NCI-H510A treated with DMSO at 0.1 percent for 48 hours (cell line): ENCODE data around the gene GPER1.
"Not testable (repeated sequence)": the region's sequence is repeated elsewhere in the genome, so short reads cannot be mapped to it uniquely, and the experiment has no call there.

Experiments used
- DNase-seq: peaks from one replicate; lab custom pipeline; 2025; lab: John Stamatoyannopoulos, UW

Gene GPER1

DNA sequence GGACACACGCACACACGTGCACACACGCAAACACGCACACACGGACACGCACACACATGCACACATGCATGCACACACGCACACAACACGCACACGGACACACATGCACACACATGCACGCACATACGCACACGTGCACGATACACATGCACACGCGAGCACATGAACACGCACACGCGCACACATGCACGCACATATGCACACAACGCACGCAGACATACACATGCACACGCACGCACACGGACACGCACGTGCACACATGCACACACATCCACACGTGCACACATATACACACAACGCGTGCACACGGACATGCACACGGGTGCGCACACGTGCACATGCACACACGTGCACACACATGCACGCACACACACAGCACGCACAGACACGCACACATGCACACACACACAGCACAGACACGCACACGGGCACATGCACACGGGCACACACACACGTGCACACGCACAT lies 17.3 kb upstream of the GPER1 start:
- DNase-seq, result no peak

DNA sequence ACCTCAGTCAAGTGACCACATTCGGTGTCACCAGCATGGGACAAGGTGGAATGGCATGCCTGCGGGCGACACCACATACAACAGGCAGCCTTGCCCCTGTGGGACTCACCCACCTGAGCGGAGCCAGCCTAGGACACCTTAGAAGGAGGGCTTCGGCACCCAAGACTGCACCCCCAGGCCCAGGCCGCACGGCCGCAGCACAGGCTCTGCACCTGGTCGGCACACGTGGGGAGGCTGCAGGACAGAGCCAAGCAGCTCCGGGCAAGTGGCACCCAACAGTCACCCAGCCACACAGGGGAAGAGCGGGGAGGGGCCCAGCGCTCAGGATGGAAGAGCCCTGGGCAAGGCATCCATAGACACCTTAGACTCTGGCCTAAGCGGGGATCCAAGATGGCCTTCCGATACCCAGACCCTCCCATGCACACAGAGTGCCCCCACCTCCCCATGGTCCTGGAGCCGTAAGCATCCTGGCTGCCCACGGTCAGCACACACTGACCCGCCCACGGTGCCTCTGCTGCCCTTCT lies 16.1 kb upstream of the GPER1 start:
- DNase-seq, result no peak

DNA sequence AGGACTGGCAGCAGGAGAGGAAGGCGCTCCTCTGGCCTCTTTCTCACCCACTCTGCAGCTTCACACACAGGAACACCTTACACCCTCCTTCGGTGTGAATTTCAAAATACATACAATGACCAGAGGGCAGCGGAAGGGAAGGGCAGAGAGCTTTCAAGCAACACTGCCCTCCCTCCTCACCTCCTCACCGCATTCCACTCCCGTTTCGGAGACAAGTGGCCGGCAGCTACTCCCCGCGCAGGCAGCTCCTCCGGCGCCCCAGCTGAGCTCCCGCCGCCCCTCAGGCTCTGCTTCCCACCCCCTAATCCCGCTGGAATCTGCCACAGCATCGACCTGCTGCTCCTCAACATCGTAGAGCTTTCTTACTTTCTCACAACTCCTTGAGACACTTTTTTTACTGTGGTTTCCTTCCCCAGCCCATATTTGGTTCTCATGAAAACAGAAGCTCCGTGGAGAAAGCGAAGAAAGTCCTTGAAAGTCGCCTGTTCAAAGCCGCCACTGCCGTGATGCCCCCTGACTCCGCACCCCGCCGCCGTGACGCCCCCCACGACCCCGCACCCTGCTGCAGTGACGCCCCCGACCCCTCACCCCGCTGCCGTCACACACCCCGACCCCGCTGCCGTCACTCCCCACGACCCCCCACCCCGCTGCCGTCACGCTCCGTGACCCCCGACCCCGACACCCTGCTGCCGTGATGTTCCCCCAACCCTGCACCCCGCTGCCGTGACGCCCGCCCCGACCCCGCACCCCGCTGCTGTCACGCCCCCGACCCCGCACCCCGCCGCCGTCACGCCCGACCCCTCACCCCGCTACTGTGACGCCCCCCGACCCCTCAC lies 14.6 kb upstream of the GPER1 start:
- DNase-seq, result no peak

- DNase-seq, result not testable (repeated sequence)
These were observed 13.9 kb upstream of the GPER1 start for GRCh38 chr7:1074018-1074417.

GRCh38 chr7:1074593-1075431 lies 13.1 kb upstream of the GPER1 start:
- no peak for DNase-seq

DNA sequence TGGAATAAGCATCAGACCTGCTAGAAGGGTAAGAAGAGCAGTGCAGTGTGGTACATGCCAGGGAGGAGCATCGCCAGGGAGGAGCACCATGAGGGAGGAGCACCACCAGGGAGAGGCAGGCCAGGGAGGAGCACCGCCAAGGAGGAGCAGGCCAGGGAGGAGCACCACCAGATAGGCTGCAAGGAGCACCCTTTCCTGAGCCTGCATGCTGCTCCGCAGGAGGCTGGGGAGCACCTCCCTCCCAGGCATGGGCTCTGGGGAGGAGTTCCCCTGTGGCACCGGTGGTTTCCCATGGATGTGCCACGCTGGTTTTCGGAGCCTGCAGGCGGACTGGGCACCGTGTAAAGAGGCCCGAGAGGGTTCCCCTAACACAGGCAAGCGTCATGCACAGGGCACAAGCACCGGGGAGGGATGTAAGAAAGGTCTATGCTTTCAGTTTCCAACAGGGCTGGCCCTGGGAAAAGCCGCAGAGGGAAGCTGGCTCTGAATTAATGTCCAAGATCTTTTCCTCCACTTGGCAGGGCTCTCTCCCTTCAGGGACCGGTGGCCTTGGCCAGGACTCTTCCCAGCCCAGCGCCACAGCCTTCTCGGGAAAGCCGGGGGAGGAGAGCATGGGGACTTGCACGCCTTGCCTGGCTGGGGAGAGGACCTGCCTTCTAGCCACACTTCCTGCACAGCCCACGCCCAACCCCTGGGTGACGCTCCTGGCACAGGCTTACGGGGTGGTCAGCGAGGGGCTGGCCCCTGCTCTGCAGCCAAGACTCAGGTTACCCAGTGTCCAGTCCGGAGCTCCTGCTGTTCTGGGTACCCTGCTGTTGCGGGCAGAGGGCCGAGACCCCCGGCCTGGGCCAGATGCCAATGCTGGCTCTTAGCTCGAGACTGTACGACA lies 11.5 kb upstream of the GPER1 start:
- no peak for DNase-seq

DNA sequence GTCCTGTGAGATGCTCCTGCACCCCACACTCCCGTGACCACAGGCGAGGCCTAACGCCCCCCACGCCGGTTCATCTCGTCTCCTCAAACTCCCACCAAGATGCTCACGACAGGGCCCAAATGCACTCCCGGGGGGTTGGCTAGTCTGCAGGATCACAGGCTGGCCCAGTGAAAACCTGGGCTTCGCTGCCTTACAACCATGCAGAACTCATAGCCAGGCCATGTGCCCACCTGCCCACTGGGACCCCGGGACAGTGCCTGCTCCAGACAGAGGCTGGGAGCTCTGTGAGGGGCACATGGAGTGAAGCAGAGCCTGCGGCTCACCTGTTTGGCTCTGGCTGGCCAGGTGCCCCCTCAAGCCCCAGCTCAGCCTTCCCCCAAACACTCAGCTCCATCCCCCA lies 9.4 kb upstream of the GPER1 start:
- no peak for DNase-seq

DNA sequence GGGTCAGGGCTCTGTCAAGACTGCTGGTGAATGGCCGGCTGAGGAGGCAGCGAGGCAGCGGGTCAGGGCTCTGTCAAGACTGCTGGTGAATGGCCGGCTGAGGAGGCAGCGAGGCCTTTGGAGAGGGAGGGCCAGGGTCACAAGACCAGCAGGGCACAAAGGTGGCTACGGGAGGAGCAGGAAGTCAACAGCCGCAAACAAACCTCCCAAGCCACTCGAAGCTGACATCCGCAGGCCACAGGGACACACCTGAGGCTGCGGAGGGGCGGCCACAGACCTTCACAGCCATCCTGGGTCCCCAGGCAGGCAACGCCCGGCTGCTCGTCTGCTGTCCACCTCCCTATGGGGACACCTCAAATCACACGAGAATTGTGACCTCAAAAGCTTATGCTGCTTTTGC lies 8.9 kb upstream of the GPER1 start:
- no peak for DNase-seq

DNA sequence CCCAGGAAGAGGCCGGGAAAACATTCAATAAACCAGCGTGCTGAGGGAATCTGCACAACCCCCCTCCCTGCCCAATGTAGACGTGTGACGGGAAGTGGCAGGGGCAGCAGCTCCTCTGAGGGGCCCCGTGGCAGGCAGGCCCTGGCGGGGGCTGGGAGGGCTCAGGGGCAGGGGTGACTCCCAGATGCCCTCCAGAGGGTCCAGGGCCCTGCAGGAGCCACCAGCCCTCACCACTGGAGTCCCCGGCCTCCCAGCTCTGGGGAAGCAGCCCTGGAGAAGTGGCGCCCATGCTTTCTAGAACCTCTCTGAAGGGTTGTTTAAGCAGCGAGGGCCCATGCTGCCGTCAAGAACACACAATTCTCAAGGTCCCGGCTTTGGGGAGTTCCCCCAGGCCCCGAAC lies 8.4 kb upstream of the GPER1 start:
- no peak for DNase-seq

- no peak for DNase-seq
These were observed 7.5 kb upstream of the GPER1 start for GRCh38 chr7:1080252-1080920.

DNA sequence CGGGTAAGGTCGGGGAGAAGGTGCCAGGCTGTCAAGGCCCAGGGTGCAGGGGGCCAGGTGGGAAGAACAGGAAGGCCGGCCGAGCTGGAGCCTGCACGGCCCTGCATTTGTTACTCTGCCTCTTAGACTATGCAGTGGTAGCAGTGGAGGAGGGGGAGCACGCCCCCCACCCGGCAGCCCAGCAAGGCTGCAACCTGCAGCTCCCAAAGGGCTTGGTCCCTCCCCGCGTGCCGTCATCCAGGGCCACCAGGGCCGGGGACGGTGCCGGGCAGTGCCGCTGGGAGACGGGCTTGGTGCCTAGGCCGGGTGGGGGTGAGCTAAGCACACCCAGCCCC lies 7.0 kb upstream of the GPER1 start:
- DNase-seq, result no peak

DNA sequence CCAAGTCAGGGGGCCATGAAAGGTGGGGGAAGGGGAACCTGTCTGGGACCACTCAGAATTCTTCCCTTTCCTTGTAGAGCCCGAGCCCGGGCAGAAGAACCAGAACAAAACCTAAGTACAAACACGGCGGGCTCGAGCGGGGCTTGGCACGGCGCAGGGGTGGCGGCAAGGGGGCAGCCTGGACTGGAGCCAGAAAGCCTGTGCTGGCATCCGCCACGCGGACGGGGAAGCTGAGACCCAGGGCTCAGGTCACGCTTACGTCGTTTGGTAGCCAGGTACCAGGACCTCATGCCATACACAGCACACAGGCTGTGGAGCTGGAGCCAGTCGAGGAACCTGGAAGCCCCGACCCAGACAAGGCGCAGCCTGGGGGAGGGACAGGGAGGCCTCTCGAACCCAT lies 6.6 kb upstream of the GPER1 start:
- no peak for DNase-seq

DNA sequence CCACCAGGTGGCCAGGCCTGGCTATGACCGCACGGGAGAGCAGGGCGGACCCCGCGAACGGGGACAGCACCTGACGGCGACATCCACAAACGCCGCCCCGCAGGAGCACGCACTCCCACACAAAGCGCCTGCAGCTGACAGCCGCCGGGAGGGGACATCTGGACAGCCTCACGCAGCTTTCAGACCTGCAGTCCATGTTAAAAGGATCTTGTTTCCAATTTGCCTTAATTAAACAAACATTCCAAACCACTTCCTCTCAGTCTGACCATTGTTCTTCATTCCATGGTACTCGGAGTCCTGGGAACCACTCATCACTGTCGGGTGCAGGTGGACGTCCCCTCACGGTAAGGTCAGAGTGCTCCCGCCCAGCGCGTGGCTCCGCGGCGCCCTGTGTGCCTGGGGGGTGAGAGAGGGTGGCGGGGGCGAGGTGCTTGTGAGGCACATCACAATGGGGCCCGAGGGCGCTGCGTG lies 5.9 kb upstream of the GPER1 start:
- no peak for DNase-seq

GRCh38 chr7:1083729-1084657 lies 3.9 kb upstream of the GPER1 start:
- no peak for DNase-seq

- DNase-seq, result no peak
These were observed 2.6 kb upstream of the GPER1 start for GRCh38 chr7:1085266-1085665.

DNA sequence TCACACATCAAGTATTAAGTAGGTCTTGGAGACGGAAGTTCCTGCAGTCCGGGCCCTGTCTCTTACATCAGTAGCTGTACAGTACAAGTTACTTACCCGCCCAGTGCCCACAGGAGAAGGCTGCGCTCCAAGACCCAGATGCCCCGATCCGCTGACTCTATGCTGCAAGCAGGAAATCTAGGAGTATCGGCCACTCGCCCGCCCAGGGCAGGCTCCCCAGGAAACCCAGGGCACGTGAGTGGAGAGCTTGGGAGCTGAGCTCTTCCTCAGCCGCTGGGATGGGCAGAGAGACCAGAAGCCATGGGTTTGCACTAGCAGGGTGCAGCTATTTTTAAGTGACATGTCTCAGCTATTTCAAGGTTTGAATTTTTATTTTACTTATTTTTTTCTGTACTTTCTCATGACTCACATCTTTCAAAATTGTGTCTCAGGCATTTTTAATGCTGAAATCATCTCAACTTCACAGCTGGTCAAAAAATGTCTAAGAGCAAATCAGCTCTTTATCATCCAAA lies 1.9 kb upstream of the GPER1 start:
- DNase-seq, result no peak

GRCh38 chr7:1086588-1087464 lies 1.1 kb upstream of the GPER1 start:
- no peak for DNase-seq

DNA sequence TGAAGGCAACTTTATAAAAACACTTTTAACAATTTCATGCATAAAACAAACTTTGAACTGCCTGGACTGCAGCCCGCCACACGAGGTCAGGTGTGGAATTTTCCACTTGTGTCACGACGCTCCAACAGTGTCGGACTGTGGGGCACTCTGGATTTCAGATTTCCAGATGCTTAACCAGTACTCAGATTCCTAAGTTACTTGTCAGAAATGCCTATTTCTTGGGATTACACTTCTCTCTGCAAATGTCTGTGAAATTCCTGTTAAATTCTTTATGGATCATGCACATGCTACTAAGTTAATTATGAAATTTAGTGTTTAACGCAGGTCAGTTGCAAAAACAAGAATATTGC lies 473 bp upstream of the GPER1 start:
- no peak for DNase-seq

DNA sequence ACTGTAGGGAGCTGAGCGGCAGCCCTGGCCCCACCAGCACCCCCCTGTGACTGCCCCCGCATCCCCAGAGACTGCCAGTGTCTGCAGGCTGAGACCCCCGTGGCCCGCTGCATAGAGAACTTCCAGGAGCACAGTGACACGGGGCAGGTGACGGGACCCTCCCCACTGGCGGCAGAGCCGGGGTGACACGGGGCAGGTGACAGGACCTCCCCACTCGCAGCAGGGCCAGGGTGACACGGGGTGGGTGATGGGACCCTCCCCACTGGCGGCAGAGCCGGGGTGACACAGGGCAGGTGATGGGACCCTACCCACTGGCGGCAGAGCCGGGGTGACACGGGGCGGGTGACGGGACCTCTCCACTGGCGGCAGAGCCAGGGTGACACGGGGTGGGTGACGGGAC lies 2.3 kb downstream of the GPER1 start:
- DNase-seq, result no peak
